Posterior vena cava (tissue), 2 donors: ENCODE measurements around the gene CLEC16A. TPM values are rescaled to one million over a fixed set of nuclear protein-coding genes. Genes with fewer than 3 reads are reported as not detected.

Experiments
- DNase-seq: peaks from one replicate; pipeline ENCODE4 v3.0.0-alpha.2; 2020; ENCODE audit warnings: low spot score
- intact Hi-C, 2 donors: fragments of 100-400 bp; cut with DNase I; formaldehyde crosslinking; loops; one replicate each; pipeline versions ENCODE4 v1.14.1 to v1.14.2; 2022 to 2023
- total RNA-seq, 2 donors: library from RNA; stranded (reverse); fragmentation: NEBNext Ultra II Directional; extraction: Animal tissue kit (Norgen Biotek cat#: 25700); gene quantifications; one replicate each; pipeline ENCODE4 v1.2.1, GENCODE V29; 2021
- donor health status: DM: yes; HTN: yes; CAD: no.
- donor health status: DM: yes; HTN: yes; CAD: no.

The CLEC16A gene
- total RNA-seq, 2 donors from 2014 or later, result 19.4 to 20.1 TPM

DNA sequence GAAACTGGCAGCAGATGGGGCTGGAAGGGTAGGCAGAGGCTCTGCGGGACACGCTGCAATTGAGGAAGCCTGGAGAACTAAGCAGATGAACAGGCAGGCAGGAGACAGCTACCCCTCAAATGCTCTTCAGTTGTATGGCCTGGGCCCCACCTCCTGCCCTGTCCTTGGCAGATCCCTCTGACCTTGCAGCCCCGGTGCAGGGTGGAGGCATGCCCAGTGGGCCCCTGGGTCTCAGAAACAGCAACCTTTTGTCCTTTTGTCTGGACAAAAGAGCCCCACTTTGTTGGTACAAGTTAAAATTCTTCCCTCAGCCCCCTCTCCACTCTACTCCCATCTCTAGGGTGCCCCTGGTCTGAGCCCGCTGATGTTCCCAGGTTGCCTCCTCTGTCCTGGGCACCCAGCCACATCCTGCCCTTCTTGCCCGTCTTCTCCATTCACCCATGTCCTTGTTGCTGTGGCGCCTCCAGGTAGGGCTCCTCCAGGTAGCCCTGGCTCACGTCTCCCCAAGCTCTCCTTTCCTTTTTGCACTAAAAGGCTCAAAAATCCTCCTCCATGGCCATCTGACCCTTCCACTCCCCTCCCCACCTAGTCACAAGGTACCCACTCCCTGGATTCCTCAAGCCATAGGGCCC is 136.8 kb downstream of the CLEC16A start:
- peak; percentile 44 for DNase-seq
- intact Hi-C loops, result loop anchor here in 1 of 2 donors (10.0 kb wide), 1 partner anchor 76 kb away; no protein-coding TSS in a partner anchor

DNA sequence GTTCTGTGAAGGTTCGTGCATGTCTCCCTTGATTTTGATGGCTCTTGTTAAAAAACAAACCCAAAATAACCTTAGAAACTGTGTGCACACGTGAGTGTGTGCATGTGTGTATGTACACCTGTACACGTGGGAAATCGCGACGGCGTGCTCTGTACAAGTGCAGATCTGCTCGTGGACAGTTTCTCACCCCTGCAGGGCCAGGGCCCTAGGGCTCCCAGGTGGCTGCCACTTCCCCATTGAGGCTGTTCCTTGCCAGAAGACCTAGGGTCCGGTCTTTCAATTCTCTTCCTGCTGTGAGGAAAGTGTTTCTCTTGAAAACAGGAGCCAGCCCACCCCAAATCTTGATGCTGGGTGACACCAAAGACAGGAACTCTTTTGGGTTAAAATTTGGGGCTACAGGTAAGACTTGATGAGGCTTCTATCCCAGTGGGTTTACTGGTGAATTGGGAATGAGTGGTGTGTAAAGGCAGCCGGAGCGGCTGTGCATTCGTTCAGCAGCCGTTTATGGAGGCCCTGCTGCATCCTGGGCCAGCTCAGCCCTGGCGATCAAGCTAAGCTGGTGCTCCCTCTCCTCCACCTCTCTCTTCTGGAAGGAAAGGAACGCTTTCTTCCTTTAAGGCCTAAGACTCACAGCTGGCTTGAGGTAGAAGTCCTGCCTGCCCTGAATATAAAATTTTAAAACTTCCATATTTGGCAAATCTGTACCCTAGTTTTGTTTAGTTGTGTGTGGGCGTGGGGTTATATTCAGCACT is 137.9 kb downstream of the CLEC16A start:
- intact Hi-C loops, result loop anchor here in 1 of 2 donors (10.0 kb wide), 1 partner anchor 77 kb away; no protein-coding TSS in a partner anchor

DNA sequence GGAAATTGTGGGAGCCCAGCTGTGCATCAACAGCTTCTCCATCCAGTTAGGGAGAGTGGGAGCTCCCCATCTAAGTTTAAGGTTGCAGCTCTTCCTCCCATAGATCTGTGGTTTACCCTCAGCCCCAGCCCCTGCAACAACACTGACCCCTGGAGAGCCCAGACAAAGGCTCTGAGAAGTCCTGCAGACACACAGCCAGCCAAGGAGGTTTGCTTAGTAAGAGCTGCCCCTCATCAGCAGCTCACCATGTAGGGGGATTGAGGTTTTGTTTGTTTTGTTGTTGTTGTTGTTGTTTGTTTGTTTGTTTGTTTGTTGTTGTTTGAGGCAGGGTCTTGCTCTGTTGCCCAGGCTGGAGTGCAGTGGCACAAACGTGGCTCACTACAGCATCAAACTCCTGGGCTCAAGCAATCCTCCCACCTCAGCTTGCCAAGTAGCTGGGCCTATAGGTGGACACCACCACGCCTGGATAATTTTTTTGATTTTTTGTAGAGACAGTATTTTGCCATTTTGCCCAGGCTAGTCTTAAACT is 138.6 kb downstream of the CLEC16A start:
- intact Hi-C loops, result loop anchor here in 1 of 2 donors (10.0 kb wide), 1 partner anchor 78 kb away; no protein-coding TSS in a partner anchor

More for the DNA sequence above, 137.9 kb downstream of the CLEC16A start:
- peak; percentile 63 for DNase-seq

DNA sequence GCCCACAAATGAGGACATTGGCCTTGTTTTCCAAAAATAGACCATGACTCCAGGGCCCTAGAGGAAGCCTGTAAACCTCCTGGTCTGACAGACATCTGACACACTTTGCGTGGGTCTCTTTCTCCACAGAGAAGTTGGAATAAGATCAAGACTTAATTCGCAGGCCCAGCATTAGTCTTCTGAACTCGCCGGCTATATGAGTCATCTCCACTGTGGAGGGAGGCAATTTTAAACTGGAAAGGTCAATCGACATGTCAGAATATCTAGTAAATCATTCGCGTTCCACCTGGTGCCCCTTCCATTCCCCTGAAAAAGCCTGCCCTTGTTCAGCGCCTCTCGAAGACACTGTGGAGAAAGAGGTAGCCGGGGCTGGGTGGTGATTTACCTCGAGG is 140.1 kb downstream of the CLEC16A start:
- intact Hi-C loops, result loop anchor here in 1 of 2 donors (10.0 kb wide), 1 partner anchor 80 kb away; no protein-coding TSS in a partner anchor

More for the DNA sequence above, 138.6 kb downstream of the CLEC16A start:
- peak; percentile 22 for DNase-seq

DNA sequence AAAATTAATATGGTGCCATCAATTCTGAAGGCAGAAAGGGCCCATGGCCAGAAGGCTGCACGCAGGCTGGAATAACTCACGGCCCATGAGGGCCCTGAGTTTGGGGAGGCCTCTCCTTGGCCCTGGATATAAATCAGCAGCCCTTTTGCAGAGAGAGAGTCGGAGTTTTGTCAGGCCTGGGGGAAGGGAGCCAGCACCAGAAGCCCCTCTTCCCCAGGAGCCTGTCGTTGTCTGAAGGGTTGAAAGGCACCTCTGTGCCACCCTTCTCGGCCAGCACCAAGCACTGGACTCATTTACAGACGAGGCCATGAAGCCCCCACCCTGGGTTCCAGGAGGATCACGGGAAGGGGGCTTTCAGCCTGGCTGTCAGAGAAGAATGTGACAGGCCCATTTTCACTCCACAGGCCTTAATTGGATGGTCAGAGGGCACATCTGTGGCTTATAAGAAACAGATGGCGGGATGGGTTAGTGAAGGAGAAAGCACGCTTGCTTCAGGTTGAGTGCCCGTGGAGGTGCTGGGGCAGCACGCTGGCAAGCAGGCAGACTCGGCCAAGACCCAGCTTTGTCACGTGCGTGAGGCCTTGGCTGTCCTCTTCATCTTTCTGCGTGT is 140.6 kb downstream of the CLEC16A start:
- peak; percentile 63 for DNase-seq

More for the DNA sequence above, 140.1 kb downstream of the CLEC16A start:
- peak; percentile 23 for DNase-seq

DNA sequence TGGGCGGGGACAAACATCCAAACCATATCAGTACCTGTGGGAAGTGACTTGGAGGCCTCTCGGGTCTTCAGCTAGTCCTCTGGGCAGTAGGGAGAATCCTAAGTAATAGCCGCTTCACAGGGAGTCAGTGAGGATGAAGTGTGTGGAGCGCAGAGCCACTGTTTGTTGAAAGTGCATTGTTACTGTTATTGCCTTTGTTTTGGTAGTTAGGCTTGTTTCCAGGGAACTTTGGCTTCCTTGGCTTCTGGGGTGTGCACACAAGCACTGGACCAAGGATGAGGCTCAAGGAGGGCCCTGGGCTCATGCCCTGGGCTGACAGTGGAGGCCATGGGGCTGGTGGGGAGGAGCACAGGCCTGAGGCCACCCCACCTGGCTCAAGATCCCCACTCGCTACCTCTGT is 141.6 kb downstream of the CLEC16A start:
- peak; percentile 30 for DNase-seq
- intact Hi-C loops, result loop anchor here in 1 of 2 donors (10.0 kb wide), 1 partner anchor 81 kb away; no protein-coding TSS in a partner anchor

More for the DNA sequence above, 140.6 kb downstream of the CLEC16A start:
- intact Hi-C loops, result loop anchor here in 1 of 2 donors (10.0 kb wide), 1 partner anchor 80 kb away; no protein-coding TSS in a partner anchor

DNA sequence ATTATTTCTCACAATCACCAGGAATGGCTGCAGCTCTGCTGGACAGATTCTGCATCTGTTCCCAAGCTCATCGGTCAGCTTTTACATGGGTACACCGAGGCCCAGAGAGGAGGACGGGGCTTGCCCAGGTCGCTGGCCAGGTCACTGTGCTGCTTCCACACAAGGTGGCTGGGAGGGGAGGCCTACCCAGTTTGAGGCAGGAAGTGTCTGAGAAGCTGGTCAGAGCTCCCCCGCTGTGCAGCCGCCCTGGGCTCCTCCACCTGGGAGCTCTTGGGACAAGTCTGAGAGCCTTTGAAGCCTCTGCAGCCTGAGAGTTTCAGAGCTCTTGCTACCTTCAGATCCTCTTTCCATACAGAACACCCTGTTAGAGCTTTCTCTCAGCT is 143.3 kb downstream of the CLEC16A start:
- intact Hi-C loops, result loop anchor here in 1 of 2 donors (10.0 kb wide), 1 partner anchor 83 kb away; no protein-coding TSS in a partner anchor
- peak; percentile 58 for DNase-seq

DNA sequence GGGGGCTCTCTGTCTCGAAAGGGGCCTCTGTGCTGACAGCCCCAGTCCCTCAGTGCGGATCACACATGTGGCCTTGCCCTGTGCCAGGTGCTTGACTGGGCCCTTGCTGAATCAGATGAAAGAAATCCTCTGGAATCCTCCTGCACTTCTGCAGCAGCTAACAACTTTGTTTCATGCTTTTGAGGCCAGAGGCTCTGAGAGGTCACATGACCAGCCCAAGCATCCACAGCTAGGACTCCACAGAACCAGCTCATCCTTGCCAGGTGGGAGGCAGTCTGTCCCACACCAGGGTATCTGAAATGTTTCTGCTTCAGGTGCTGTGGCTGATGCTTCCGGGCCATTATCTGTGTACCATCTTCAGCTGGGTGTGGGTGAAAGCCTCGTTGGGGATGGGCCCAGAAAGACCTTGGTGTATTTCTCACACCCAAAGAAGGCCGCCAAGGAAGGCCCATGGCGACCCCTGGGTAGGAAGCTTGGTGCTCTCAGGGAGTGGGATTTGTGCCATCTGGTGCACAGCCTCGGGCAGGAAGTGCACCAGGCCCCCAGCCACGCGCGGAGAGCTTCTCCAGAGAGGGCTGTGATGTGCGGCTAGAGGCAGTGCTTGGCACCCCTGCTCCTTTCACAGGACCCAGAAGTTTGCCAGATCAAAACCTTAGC is 143.8 kb downstream of the CLEC16A start:
- DNase-seq, result peak; percentile 70
- intact Hi-C loops, result loop anchor here in 1 of 2 donors (10.0 kb wide), 1 partner anchor 83 kb away; no protein-coding TSS in a partner anchor

DNA sequence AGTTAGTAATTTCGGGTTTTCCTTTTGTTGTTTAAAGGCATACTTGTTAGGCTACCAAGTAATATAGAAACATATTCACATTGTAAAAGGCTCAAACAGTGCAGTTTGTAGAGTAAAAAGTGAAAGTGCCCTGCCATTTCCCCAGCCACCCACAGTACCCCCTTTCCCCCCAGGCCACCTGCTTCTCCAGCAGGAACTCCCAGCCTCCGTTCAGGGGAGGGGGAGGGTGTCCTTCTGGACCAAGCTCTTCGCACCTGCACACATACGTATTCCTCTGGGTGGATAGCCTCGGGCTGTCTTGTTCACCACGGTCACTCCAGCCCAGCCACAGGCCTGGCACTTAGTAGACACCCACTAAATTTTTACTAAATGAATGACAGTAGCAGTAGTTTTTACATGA is 144.5 kb downstream of the CLEC16A start:
- DNase-seq, result peak; percentile 24
- intact Hi-C loops, result loop anchor here in 1 of 2 donors (10.0 kb wide), 1 partner anchor 84 kb away; no protein-coding TSS in a partner anchor

DNA sequence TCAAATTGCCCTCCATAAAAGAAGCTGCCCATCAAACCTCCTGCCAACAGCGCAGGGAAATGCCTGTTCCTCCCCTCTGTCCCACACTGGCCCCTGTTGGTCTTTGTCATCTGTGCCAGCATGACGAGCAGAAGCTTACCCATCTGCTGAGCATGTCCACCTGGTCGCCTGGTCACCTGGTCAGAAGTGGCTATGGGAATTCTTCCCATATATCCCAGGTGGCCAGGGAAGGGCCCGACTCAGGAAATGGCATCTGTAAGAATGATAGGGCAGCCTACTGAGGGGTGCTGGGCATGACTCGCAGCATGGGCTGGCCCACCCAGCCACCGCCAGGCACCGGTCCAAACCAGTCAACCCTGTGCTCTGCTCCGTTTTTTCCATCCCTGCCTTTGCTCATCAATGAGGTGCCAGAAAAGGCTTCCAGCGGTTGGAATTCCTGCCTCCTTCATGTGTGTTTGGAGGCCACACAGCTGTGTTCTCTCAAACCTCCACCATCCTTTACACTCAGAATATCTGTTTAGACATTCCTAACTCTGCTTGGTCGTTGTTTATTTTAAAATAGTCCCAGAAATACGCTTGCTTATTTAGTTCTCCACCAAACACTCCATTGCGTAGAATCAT is 145.2 kb downstream of the CLEC16A start:
- intact Hi-C loops, result loop anchor here in 1 of 2 donors (10.0 kb wide), 1 partner anchor 85 kb away; no protein-coding TSS in a partner anchor
- DNase-seq, result peak; percentile 72

DNA sequence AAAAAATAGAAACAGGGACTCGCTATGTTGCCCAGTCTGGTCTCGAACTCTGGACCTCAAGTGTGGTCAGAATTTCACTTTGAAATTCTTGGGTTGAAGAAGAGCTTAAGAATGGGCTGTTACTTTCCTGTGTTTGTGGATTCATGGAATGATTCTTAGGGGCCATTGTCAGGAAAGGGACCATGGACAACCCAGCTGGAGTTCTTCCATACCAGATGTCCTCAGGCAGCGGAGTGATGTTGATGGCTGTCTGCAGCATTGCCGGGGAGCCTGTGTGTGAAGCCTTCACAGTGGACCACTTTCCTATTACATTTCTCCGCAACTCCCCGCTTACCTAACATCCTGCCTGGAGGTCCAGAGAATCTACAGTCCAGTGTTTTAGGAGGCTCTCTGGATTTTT is 145.9 kb downstream of the CLEC16A start:
- DNase-seq, result no peak
- intact Hi-C loops, result no loop called here

DNA sequence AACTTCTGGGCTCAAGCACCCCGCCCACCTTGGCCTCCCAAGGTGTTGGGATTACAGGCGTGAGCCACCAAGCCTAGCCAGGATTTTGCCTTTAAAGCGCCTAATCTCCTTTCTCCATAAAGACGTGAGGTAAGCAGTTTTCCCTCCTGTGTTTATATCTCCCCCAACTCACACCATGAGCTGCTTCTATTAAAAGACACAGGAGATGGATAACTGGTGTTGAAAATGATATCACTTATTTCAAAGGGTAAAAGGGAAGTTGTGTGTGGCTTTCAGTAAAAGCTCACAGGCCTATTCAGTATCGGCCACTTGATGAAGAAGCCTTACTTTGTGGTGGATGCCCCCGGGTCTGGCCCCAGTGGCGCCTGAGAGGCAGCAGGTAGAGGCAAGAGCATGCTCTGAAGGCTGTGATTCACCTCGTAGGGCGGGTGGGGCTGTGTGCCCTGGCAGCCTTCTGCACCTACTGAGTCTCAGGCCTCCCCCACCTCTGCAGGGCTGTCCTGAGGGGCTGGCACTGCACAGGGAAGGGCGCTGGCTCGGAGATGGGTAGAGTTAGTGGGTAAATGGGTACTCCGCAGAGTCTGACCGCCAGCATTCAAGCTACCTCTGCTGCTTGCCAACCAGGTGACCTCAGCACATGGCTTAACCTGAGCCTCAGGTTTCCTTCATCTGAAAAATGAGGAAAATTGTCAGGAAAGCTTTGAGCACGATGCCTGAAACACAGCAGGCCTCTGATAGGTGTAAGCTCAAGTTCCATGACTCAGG is 146.8 kb downstream of the CLEC16A start:
- peak; percentile 73 for DNase-seq
- intact Hi-C loops, result no loop called here

DNA sequence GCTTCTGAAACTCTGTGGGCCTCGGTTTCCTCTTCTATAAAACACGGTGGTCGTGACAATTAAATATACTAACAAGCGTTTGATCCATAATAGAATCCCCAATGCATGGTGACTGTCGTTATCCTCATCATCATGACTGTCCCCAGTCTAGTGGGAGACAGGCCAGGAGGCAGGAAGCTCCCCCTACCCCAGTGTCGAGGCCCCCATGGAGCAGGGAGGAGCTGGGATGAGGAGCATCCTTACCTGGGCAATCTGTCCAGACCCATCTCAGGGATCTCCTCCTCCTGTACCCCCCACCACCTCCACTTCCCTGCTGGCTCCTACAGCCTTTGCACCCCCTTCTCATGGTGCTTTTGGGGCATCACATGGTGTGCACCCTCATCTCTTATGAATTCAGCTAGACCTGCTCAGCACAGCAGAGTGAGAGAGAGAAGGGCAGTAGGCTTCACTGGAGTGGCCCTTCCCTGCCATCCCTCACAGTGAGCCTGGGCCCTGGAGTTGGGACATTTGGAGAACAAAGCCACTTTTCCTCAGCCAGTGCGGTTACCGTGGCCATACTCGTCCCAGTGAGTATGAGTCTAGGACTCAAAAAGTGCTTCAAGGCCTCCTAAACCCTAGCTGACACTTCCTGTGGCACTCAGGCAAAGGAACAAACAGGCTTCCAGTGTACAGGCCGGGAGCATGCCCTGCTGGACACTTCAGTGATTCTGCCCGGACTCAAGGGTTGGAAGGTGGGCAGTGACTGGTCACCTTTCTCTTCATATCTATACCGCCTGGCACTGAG is 148.6 kb downstream of the CLEC16A start:
- intact Hi-C loops, result no loop called here
- DNase-seq, result peak; percentile 31

DNA sequence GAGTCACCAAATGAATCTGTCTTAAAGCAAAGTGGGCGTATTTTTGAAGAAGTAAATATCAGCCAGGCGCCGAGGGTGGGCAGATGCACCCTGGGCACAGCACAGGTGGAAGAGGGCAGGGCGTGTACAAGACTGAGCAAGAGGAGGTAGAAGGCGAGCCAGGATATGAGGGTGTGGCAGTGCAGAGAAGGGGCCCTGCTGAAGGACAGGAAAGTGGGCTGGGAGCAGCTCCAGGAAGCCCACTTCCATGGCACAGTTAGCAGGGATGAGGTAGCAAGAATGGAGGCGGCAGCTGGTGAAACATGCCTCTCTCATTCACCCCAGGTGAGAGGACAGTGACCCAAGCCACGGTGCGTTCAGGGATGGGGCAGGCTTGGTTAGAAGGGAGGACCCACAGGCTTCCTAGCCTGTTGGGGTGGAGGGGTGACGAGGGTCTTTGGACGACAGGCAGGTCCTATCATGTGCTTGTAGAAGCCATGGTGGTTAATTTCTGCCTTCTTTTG is 149.3 kb downstream of the CLEC16A start:
- intact Hi-C loops, result no loop called here
- no peak for DNase-seq

DNA sequence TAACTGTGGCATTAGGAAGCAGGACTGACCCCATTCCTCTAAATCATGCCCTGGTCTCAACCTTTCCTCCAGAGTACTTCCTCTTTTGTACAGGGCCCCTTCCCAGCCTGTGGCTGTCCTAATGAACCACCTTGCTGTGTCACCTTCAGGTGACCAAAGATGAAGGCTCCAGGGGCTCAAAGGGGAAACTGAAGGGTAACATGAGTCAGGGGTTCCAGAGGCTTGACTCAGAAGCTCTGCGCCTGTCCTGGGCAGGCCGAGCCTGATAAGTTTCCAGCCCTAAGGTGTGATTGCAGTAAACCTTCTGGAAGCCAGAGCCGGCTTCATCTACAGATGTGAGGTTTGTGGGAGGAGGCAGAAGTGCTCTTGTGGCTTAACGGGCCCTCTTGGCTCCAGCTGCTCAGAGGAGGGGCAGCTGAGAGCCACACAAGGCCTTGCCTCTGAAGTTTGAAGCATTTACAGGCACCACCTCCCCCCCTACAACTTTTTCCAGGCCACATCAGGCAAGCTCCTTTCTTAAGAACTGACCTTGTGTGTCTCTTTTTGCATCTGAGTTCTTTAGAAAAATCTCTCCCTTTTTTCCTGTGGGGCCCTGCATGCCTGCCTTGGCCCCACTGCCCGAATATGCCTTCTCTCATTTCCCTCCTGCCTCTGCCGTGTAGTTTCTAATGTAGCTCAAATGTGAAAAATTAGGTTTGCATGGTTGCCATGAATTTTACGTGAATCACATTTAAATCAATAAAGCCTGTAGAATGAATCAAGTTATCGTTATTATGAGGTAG is 149.9 kb downstream of the CLEC16A start:
- intact Hi-C loops, result no loop called here
- peak; percentile 57 for DNase-seq
